NCI-H82 treated with DMSO at 0.1 percent for 48 hours (cell line): Measurements from ENCODE around the gene LCN2.
A peak's percentile ranks its signal among the peaks of the same experiment; 100 is the strongest.
"Not testable (repeated sequence)": the region's sequence is repeated elsewhere in the genome, so short reads cannot be mapped to it uniquely, and the experiment has no call there.

Source experiments
- DNase-seq: peaks from one replicate; lab custom pipeline; 2025; ENCODE audit not compliant: unreplicated experiment; lab: John Stamatoyannopoulos, UW

LCN2 gene

GRCh38 chr9:128127568-128127989 is 21.7 kb upstream of the LCN2 start, which contains the start of gene PTGES2:
Gene PTGES2 (minus strand): TSS chr9:128127729. CDS start chr9:128127717, 12 bp downstream.
- no peak for DNase-seq

- peak; percentile 81 for DNase-seq
Observed at GRCh38 chr9:128127990-128128835, 21.0 kb upstream of the LCN2 start.

GRCh38 chr9:128128836-128129590 is 20.2 kb upstream of the LCN2 start:
- no peak for DNase-seq

GRCh38 chr9:128129976-128130590 is 19.2 kb upstream of the LCN2 start:
- DNase-seq = not testable (repeated sequence)

GRCh38 chr9:128130651-128131050 is 18.6 kb upstream of the LCN2 start:
- not testable (repeated sequence) for DNase-seq

- not testable (repeated sequence) for DNase-seq
Observed at GRCh38 chr9:128131346-128131745, 17.9 kb upstream of the LCN2 start.

GRCh38 chr9:128132139-128132538 is 17.1 kb upstream of the LCN2 start:
- not testable (repeated sequence) for DNase-seq

GRCh38 chr9:128135561-128135960 is 13.7 kb upstream of the LCN2 start:
- not testable (repeated sequence) for DNase-seq

- DNase-seq = no peak
Observed at GRCh38 chr9:128136816-128137793, 12.1 kb upstream of the LCN2 start.

GRCh38 chr9:128138001-128138400 is 11.3 kb upstream of the LCN2 start:
- no peak for DNase-seq

GRCh38 chr9:128139621-128140020 is 9.6 kb upstream of the LCN2 start:
- no peak for DNase-seq

- DNase-seq = no peak
Observed at GRCh38 chr9:128141604-128142003, 7.6 kb upstream of the LCN2 start.

GRCh38 chr9:128142061-128142460 is 7.2 kb upstream of the LCN2 start:
- DNase-seq = no peak

GRCh38 chr9:128142596-128142995 is 6.7 kb upstream of the LCN2 start:
- DNase-seq = no peak

GRCh38 chr9:128143525-128144238 is 5.6 kb upstream of the LCN2 start:
- no peak for DNase-seq

GRCh38 chr9:128144239-128145181 is 4.7 kb upstream of the LCN2 start:
- no peak for DNase-seq

- no peak for DNase-seq
Observed at GRCh38 chr9:128145536-128145935, 3.7 kb upstream of the LCN2 start.

- no peak for DNase-seq
Observed at GRCh38 chr9:128145951-128146351, 3.3 kb upstream of the LCN2 start.
